Prostate gland (tissue), 2 donors: ENCODE results near the gene FAM53B.

Source experiments
- POLR2A ChIP-seq: fragments of 450-650 bp; IDR thresholded peaks from one replicate; pipeline ENCODE4 v1.6.1; 2016; ENCODE audit warnings: antibody characterized with exemption, mild to moderate bottlenecking
- POLR2AphosphoS5 ChIP-seq: sonication (generic); formaldehyde crosslinking; IDR thresholded peaks from one replicate; pipeline ENCODE4 v1.6.1; 2017; ENCODE audit warnings: antibody characterized with exemption
- TF ChIP-seq, protein P1 (sequence below), 4 experiments: fragments of 200-600 bp in 2 of 4; fragments of 450-650 bp in 2 of 4; sonication (generic) in 2 of 4; IDR thresholded peaks; 1 replicate in 3 of 4; 2 replicates in 1 of 4; pipeline ENCODE4 v1.5.1; 2016 to 2019; ENCODE audit warnings: antibody characterized with exemption in 4 of 4, mild to moderate bottlenecking in 2 of 4, moderate library complexity in 2 of 4

DNA sequence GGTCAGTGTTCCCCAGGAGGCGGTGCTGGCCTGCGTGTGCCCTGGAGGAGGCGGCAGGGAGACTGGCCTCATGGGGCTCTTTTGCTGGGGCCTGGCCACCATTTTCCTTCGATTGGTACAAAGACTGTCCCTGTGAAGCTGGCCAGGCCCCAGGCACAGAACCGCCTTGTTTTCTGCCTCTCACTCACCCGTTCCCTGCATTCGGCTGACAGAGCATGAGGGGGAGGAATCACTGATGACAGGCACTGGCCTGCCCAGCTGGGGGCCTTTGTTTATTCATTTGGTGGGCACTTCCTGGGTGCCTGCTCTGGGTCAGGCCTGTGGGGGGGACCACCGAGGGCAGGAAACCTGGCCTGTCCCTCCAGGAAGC, 139.2 kb downstream of the FAM53B start:
- no peak for TF ChIP-seq POLR2A
- TF ChIP-seq, protein P1, sequence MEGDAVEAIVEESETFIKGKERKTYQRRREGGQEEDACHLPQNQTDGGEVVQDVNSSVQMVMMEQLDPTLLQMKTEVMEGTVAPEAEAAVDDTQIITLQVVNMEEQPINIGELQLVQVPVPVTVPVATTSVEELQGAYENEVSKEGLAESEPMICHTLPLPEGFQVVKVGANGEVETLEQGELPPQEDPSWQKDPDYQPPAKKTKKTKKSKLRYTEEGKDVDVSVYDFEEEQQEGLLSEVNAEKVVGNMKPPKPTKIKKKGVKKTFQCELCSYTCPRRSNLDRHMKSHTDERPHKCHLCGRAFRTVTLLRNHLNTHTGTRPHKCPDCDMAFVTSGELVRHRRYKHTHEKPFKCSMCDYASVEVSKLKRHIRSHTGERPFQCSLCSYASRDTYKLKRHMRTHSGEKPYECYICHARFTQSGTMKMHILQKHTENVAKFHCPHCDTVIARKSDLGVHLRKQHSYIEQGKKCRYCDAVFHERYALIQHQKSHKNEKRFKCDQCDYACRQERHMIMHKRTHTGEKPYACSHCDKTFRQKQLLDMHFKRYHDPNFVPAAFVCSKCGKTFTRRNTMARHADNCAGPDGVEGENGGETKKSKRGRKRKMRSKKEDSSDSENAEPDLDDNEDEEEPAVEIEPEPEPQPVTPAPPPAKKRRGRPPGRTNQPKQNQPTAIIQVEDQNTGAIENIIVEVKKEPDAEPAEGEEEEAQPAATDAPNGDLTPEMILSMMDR (IDR thresholded peaks at IDR 0.05), result no peak
- TF ChIP-seq POLR2AphosphoS5, result no peak
